Right lobe of liver (tissue), 6 donors: ENCODE measurements around the gene DNAJC24. TPM values are rescaled to one million over a fixed set of nuclear protein-coding genes. Genes with fewer than 3 reads are reported as not detected.

Experiments
- ATAC-seq, 4 donors: fragments of 200-7000 bp; cut with Tn5 transposase; one replicate each; pipeline ENCODE4 v1.9.1; 2020; ENCODE audit warnings: mild to moderate bottlenecking in 4 of 4, moderate library complexity in 4 of 4
- DNase-seq, 3 donors: peaks; one replicate each; pipeline ENCODE4 v3.0.0-alpha.2; 2020
- H3K27ac ChIP-seq, 3 donors: fragments of 200-600 bp; one replicate each; pipeline ENCODE4 v1.8.0; 2022
- H3K27me3 ChIP-seq, 2 donors: fragments of 200-600 bp; one replicate each; pipeline ENCODE4 v1.8.0; 2022
- H3K36me3 ChIP-seq, 4 donors: fragments of 200-600 bp; sonication (generic) in 1 of 4; one replicate each; pipeline versions ENCODE4 v1.5.1 to v1.8.0; 2017 to 2022; ENCODE audit warnings: control low read depth in 1 of 4
- H3K4me1 ChIP-seq, 4 donors: fragments of 200-600 bp; sonication (generic) in 1 of 4; one replicate each; pipeline versions ENCODE4 v1.5.1 to v1.8.0; 2017 to 2022; ENCODE audit warnings: control low read depth in 1 of 4
- H3K4me3 ChIP-seq, 3 donors: fragments of 200-600 bp; one replicate each; pipeline ENCODE4 v1.8.0; 2022
- H3K9me3 ChIP-seq, 4 donors: fragments of 200-600 bp; sonication (generic) in 1 of 4; one replicate each; pipeline versions ENCODE4 v1.5.1 to v1.8.0; 2017 to 2022; ENCODE audit warnings: control low read depth in 1 of 4
- CTCF ChIP-seq, 4 donors: fragments of 200-600 bp in 3 of 4; fragments of 450-650 bp in 1 of 4; IDR thresholded peaks; one replicate each; pipeline versions ENCODE4 v1.5.1 to v1.8.0; 2016 to 2022; ENCODE audit warnings: antibody characterized with exemption in 4 of 4, mild to moderate bottlenecking in 2 of 4
- POLR2A ChIP-seq: fragments of 450-650 bp; IDR thresholded peaks from one replicate; pipeline ENCODE4 v1.6.1; 2017; ENCODE audit warnings: antibody characterized with exemption, mild to moderate bottlenecking
- WGBS: methylation state at CpG from one replicate; pipeline ENCODE4 v1.1.6; 2018; ENCODE audit warnings: low coverage, low lambda C conversion rate; ENCODE audit not compliant: insufficient coverage; ENCODE audit errors: missing lambda C conversion rate; 5-methylcytosine and 5-hydroxymethylcytosine counted together
- intact Hi-C, 2 donors: fragments of 100-400 bp; cut with DNase I; formaldehyde crosslinking; loops; one replicate each; pipeline versions ENCODE4 v1.11.2 to v1.14.1; 2022
- total RNA-seq, 6 experiments: library from RNA; depleted of rRNA in 2 of 6; stranded (reverse); fragments of >200 nt in 2 of 6; fragmentation: NEBNext Ultra II Directional in 3 of 6; extraction: Animal tissue kit (Norgen Biotek cat#: 25700) in 3 of 6; gene quantifications; one replicate each; pipeline versions ENCODE4 v1.1.0 to v1.2.4, GENCODE V29; 2016 to 2023
- donor health status: DM: no; HTN: yes; CAD: no.
- donor health status: DM: no; HTN: no; CAD: no.
- donor health status: DM: no; HTN: no; CAD: no.
- donor health status: DM: no; HTN: yes; CAD: no.
- donor health status: DM: no; HTN: yes; CAD: no.

Gene DNAJC24
- total RNA-seq, 6 experiments from 2014 or later = 3.9 to 12.4 (median 7.2) TPM

- WGBS = 89% methylated on average over 4 of the region's 6 CpGs
- TF ChIP-seq CTCF (IDR thresholded peaks at IDR 0.05) = no peak
- TF ChIP-seq POLR2A = no peak
- Histone ChIP-seq H3K9me3 (no peaks in the 10 kb centered on the region), H3K4me3 (no peak overlapping the region), H3K27ac (no peak overlapping the region), H3K4me1 (no peaks in the 10 kb centered on the region), H3K27me3 (no peaks in the 10 kb centered on the region), H3K36me3 (no peaks in the 10 kb centered on the region)
- intact Hi-C loops = no loop called here
- ATAC-seq (no peak), DNase-seq (no peak)
These were observed 108.0 kb downstream of the DNAJC24 start for GRCh38 chr11:31477528-31478222.

GRCh38 chr11:31478223-31478590 lies 108.5 kb downstream of the DNAJC24 start:
- intact Hi-C loops = no loop called here
- no peaks in the 10 kb centered on the region for H3K27me3 ChIP-seq
- no peaks in the 10 kb centered on the region for H3K9me3 ChIP-seq
- DNase-seq = no peak
- TF ChIP-seq POLR2A (no peak), CTCF (IDR thresholded peaks at IDR 0.05) (no peak)
- no peak overlapping the region for H3K27ac ChIP-seq
- 69% methylated on average over 2 of the region's 2 CpGs for WGBS
- no peaks in the 10 kb centered on the region for H3K4me1 ChIP-seq
- H3K4me3 ChIP-seq = no peak overlapping the region
- H3K36me3 ChIP-seq = no peaks in the 10 kb centered on the region
- no peak for ATAC-seq

DNA sequence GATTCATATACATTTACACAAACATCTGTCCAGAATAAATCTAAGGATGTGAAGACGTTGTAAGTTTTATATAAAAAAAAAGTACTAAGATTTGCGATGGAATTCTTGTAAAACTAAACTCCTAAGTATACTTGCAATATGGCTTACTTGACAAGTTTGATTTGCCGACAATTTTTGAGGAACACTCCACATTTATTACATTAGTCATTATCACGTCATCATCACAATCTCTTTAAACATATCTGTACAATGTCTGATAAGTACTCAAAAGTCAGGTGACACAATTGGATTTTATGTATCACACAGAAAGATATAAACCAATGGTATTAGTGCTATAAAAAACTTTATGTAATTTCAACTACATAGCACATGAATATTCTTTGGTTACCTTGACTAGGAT lies 109.4 kb downstream of the DNAJC24 start:
- no peak for DNase-seq
- intact Hi-C loops = no loop called here
- Histone ChIP-seq H3K4me3 (no peak overlapping the region), H3K36me3 (no peaks in the 10 kb centered on the region), H3K27me3 (no peaks in the 10 kb centered on the region), H3K27ac (no peak overlapping the region), H3K4me1 (no peaks in the 10 kb centered on the region), H3K9me3 (no peaks in the 10 kb centered on the region)
- 95% methylated on average over 4 of the region's 4 CpGs for WGBS
- no peak for TF ChIP-seq POLR2A
- TF ChIP-seq CTCF (IDR thresholded peaks at IDR 0.05) = no peak
- ATAC-seq = no peak

- DNase-seq (no peak), ATAC-seq (no peak)
- Histone ChIP-seq H3K36me3 (no peaks in the 10 kb centered on the region), H3K4me1 (no peaks in the 10 kb centered on the region), H3K27me3 (no peaks in the 10 kb centered on the region), H3K9me3 (no peaks in the 10 kb centered on the region), H3K27ac (no peak overlapping the region), H3K4me3 (no peak overlapping the region)
- intact Hi-C loops = no loop called here
- WGBS = 90% methylated on average over 3 of the region's 3 CpGs
- no peak for TF ChIP-seq POLR2A
- TF ChIP-seq CTCF (IDR thresholded peaks at IDR 0.05) = no peak
These were observed 111.3 kb downstream of the DNAJC24 start for GRCh38 chr11:31480930-31481329.

Other genes starting within 250 kb of the DNAJC24 start
- gene DCDC1, start 121 bp upstream of the DNAJC24 start, total RNA-seq = 1 to 10 TPM; 1.9 to 4.8 (median 2.6) TPM
- gene IMMP1L, start 139.8 kb downstream of the DNAJC24 start, total RNA-seq = 10 to 100 TPM in 3 of 6 experiments, 1 to 10 TPM in 3; 5.9 to 17.9 (median 10.6) TPM
- 10 to 100 TPM in 2 of 6 experiments, 1 to 10 TPM in 4; 7.3 to 16.4 (median 9.2) TPM for gene ELP4, start 139.9 kb downstream of the DNAJC24 start, total RNA-seq